ENCODE measurements around the gene JUN. TPM values are rescaled to one million over a fixed set of nuclear protein-coding genes. Genes with fewer than 3 reads are reported as not detected.

JUN gene
- total and polyA plus RNA-seq, 2 of the 13 experiments (the other 11 are each of a cell fraction or from before 2014, with no cell fraction given), result 18.2 to 22.3 TPM

GRCh38 chr1:58764294-58764978 is 19.4 kb downstream of the JUN start:
- Histone ChIP-seq H3K4me2 (ENCODE audit: low read depth, low read length) (no peak overlapping the region), H3K9ac (ENCODE audit: insufficient read depth, low read depth, low read length) (no peak overlapping the region), H3K27ac (ENCODE audit: extremely low read length, insufficient read depth, low read length) (peak overlapping the region; percentile 62), H3K9me3 (ENCODE audit: low read length) (no peaks in the 10 kb centered on the region), H3K4me3 (replicated peaks in 1 of 3; ENCODE audit: insufficient read depth in 1 of 3, low read depth in 2 of 3, low read length in 3 of 3) (no peak overlapping the region), H3K79me2 (ENCODE audit: insufficient read depth, low read length) (no peaks in the 10 kb centered on the region), H3K36me3 (replicated peaks in 1 of 2; ENCODE audit: control insufficient read depth in 1 of 2, insufficient read depth in 2 of 2, low read length in 2 of 2) (no peaks in the 10 kb centered on the region), H3K4me1 (ENCODE audit: insufficient read depth, low read length) (peaks cover 56% of the 10 kb centered on the region), H4K20me1 (ENCODE audit: insufficient read depth, low read length) (no peaks in the 10 kb centered on the region), H2AFZ (ENCODE audit: low read length) (no peak overlapping the region), H3K27me3 (ENCODE audit: control insufficient read depth in 1 of 2, insufficient read depth in 2 of 2, low read length in 2 of 2) (no peaks in the 10 kb centered on the region)
- ChIA-PET CTCF (ENCODE audit: low intra/inter-chr PET ratio, low total read pairs) (no interaction called here), POLR2A (interaction anchor here (1.0 to 3.0 kb wide), 2 partner anchors 9 to 11 kb away, joined by 3 to 21 read pairs; no protein-coding TSS in a partner anchor)
- DNase-seq (ENCODE audit: low spot score), result no peak
- no peak for FAIRE-seq
- in situ Hi-C loops (cut with HindIII; ENCODE audit: extremely low pct_ligation_motif_present, low pct_unique_long_range_greater_than_20kb), result no loop called here
- no TSS peak for BruUV-seq (replicated peaks)
- no peak for ATAC-seq
- intact Hi-C loops (cut with micrococcal nuclease; ENCODE audit: unreplicated experiment), result no loop called here
- TF ChIP-seq SNAPC5 (CRISPR knock-in tag; IDR thresholded peaks at IDR 0.05; ENCODE audit: borderline replicate concordance), result no peak
- TF ChIP-seq CEBPB (IDR thresholded peaks at IDR 0.05; ENCODE audit: borderline replicate concordance, low read depth, low read length), result peak; percentile 35; the same call in 1 of the 2 replicates
- 50% methylated on average over 3 of the region's 3 CpGs for WGBS (ENCODE audit: low lambda C conversion rate)

DNA sequence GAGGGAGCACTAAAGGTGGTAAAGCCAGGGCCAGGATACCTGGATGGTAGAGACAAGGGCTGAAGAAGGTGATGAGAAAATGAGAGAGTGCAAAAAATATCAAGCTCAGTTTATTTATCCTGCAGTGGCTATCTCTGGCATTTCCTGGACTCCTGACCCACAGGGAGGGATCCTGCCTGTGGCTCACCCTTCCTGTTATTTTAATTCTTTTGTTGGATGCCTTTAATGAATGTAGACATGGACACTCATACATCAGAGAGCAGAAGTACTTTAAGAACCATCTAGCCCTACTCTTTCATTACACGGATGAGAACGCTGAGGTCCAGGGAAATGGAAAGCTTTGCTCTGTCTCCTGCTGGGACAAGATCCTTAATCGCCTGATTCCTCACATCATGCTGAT is 20.6 kb downstream of the JUN start:
- ChIA-PET CTCF (ENCODE audit: low intra/inter-chr PET ratio, low total read pairs) (no interaction called here), POLR2A (interaction anchor here (1.0 to 3.0 kb wide), 4 partner anchors 8 to 20 kb away, joined by 3 to 21 read pairs (median 4); partner anchors contain the start of gene JUN)
- no TSS peak for BruUV-seq (replicated peaks)
- intact Hi-C loops (cut with micrococcal nuclease; ENCODE audit: unreplicated experiment) (no loop called here), in situ Hi-C loops (cut with HindIII; ENCODE audit: extremely low pct_ligation_motif_present, low pct_unique_long_range_greater_than_20kb) (no loop called here)
- Histone ChIP-seq H4K20me1 (ENCODE audit: insufficient read depth, low read length) (no peaks in the 10 kb centered on the region), H3K79me2 (ENCODE audit: insufficient read depth, low read length) (no peaks in the 10 kb centered on the region), H3K27me3 (ENCODE audit: control insufficient read depth in 1 of 2, insufficient read depth in 2 of 2, low read length in 2 of 2) (no peaks in the 10 kb centered on the region), H3K4me2 (ENCODE audit: low read depth, low read length) (peak overlapping the region; percentile 70), H3K27ac (ENCODE audit: extremely low read length, insufficient read depth, low read length) (peak overlapping the region; percentile 62), H3K9ac (ENCODE audit: insufficient read depth, low read depth, low read length) (peak overlapping the region; percentile 53), H2AFZ (ENCODE audit: low read length) (no peak overlapping the region), H3K36me3 (replicated peaks in 1 of 2; ENCODE audit: control insufficient read depth in 1 of 2, insufficient read depth in 2 of 2, low read length in 2 of 2) (no peaks in the 10 kb centered on the region), H3K4me3 (replicated peaks in 1 of 3; ENCODE audit: insufficient read depth in 1 of 3, low read depth in 2 of 3, low read length in 3 of 3) (peak overlapping the region in 2 of 3 experiments; percentile 6 to 8; a peak in 1 of 6 replicates), H3K9me3 (ENCODE audit: low read length) (no peaks in the 10 kb centered on the region), H3K4me1 (ENCODE audit: insufficient read depth, low read length) (peaks cover 58% of the 10 kb centered on the region)
- 8% methylated on average over 3 of the region's 3 CpGs for WGBS (ENCODE audit: low lambda C conversion rate)
- DNase-seq (ENCODE audit: low spot score) (peak; percentile 82), FAIRE-seq (no peak), ATAC-seq (peak; percentile 88)
- TF ChIP-seq ZNF792 (CRISPR knock-in tag; IDR thresholded peaks at IDR 0.05) (no peak), TFDP1 (CRISPR knock-in tag; IDR thresholded peaks at IDR 0.05; ENCODE audit: borderline replicate concordance) (no peak), ZNF839 (CRISPR knock-in tag; IDR thresholded peaks at IDR 0.05; ENCODE audit: borderline replicate concordance) (no peak), TRAFD1 (CRISPR knock-in tag; IDR thresholded peaks at IDR 0.05; ENCODE audit: borderline replicate concordance) (no peak), ZNF121 (CRISPR knock-in tag; IDR thresholded peaks at IDR 0.05) (no peak), JUN (CRISPR knock-in tag; IDR thresholded peaks at IDR 0.05) (no peak), ZNF501 (CRISPR knock-in tag; IDR thresholded peaks at IDR 0.05) (peak; percentile 38; the same call in 1 of the 2 replicates), KMT2A (CRISPR knock-in tag; IDR thresholded peaks at IDR 0.05) (no peak), ZNF263 (CRISPR knock-in tag; IDR thresholded peaks at IDR 0.05) (no peak)
- TF ChIP-seq, protein P1, sequence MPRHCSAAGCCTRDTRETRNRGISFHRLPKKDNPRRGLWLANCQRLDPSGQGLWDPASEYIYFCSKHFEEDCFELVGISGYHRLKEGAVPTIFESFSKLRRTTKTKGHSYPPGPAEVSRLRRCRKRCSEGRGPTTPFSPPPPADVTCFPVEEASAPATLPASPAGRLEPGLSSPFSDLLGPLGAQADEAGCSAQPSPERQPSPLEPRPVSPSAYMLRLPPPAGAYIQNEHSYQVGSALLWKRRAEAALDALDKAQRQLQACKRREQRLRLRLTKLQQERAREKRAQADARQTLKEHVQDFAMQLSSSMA (CRISPR knock-in tag; IDR thresholded peaks at IDR 0.05), result no peak

Data from HepG2 (cell line).